ENCODE results near the gene CCDC57.

DNA sequence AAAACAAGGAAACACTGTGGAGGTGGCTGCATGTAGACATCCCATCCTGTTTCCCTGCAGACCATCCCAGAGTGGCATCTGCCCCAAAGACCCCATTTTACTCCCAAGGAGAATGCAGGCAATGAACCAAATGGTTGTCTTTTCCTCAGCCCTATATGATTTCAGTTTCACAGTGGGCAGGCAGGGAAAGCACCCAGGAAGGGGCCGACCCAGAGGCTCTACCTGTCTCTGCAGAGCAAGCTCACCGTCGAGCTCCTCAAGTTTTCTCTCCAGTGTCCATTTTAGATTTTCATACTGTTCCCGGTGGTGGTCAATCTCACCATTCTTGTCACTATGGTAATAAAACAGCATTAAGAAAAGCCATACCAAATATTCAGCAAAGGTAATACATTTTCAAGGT is 14.6 kb downstream of the CCDC57 start:
- TF ChIP-seq, protein P1, sequence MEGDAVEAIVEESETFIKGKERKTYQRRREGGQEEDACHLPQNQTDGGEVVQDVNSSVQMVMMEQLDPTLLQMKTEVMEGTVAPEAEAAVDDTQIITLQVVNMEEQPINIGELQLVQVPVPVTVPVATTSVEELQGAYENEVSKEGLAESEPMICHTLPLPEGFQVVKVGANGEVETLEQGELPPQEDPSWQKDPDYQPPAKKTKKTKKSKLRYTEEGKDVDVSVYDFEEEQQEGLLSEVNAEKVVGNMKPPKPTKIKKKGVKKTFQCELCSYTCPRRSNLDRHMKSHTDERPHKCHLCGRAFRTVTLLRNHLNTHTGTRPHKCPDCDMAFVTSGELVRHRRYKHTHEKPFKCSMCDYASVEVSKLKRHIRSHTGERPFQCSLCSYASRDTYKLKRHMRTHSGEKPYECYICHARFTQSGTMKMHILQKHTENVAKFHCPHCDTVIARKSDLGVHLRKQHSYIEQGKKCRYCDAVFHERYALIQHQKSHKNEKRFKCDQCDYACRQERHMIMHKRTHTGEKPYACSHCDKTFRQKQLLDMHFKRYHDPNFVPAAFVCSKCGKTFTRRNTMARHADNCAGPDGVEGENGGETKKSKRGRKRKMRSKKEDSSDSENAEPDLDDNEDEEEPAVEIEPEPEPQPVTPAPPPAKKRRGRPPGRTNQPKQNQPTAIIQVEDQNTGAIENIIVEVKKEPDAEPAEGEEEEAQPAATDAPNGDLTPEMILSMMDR (IDR thresholded peaks at IDR 0.05; ENCODE audit: poor library complexity): no peak
- TF ChIP-seq EZH2 (IDR thresholded peaks at IDR 0.05; ENCODE audit: borderline replicate concordance): no peak

Measured in hepatocyte (in vitro differentiated cells).